ENCODE data around the gene NDUFC1.

DNA sequence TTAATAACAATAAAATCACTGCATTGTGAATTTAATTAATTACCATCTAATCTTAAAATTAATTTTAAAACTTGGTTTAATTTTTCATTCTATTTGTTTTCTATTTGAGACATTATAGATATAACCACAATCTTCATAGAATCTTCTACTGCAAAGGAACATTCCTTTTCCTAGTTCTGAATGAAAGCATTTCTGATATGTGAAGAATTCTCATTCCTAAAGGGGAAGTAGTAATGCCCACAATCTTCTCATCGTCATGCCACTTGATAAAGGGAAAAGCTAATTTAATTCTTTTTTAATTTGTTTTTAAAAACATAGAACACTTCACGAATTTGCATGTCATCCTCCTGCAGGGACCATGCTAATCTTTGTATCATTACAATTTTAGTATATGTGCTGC, 45.9 kb downstream of the NDUFC1 start:
- TF ChIP-seq, protein P1, sequence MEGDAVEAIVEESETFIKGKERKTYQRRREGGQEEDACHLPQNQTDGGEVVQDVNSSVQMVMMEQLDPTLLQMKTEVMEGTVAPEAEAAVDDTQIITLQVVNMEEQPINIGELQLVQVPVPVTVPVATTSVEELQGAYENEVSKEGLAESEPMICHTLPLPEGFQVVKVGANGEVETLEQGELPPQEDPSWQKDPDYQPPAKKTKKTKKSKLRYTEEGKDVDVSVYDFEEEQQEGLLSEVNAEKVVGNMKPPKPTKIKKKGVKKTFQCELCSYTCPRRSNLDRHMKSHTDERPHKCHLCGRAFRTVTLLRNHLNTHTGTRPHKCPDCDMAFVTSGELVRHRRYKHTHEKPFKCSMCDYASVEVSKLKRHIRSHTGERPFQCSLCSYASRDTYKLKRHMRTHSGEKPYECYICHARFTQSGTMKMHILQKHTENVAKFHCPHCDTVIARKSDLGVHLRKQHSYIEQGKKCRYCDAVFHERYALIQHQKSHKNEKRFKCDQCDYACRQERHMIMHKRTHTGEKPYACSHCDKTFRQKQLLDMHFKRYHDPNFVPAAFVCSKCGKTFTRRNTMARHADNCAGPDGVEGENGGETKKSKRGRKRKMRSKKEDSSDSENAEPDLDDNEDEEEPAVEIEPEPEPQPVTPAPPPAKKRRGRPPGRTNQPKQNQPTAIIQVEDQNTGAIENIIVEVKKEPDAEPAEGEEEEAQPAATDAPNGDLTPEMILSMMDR (IDR thresholded peaks at IDR 0.05 in 2 of 3, conservative IDR thresholded peaks at IDR 0.05 in 1 of 3; ENCODE audit: insufficient read depth in 2 of 3, low read depth in 1 of 3, low read length in 3 of 3): no peak
- TF ChIP-seq NCOA6 (IDR thresholded peaks at IDR 0.05) (no peak), GATA2 (CRISPR knock-in tag; IDR thresholded peaks at IDR 0.05) (no peak), KLF13 (tag; IDR thresholded peaks at IDR 0.05; ENCODE audit: borderline replicate concordance, low read depth) (no peak), ZFP36 (IDR thresholded peaks at IDR 0.05; ENCODE audit: low read depth, low read length, partially characterized antibody) (no peak), TEAD4 (IDR thresholded peaks at IDR 0.05; ENCODE audit: low read length) (no peak), TEAD4 (CRISPR knock-in tag; IDR thresholded peaks at IDR 0.05; ENCODE audit: borderline replicate concordance) (no peak), RBFOX2 (IDR thresholded peaks at IDR 0.05; ENCODE audit: low read depth, low read length) (no peak), MXI1 (IDR thresholded peaks at IDR 0.05; ENCODE audit: low read depth, low read length) (no peak), BRCA1 (IDR thresholded peaks at IDR 0.05) (no peak), BRCA1 (CRISPR knock-in tag; IDR thresholded peaks at IDR 0.05) (no peak), JUND (IDR thresholded peaks at IDR 0.05; ENCODE audit: borderline replicate concordance, low read depth, low read length) (no peak), JUND (tag; IDR thresholded peaks at IDR 0.05; ENCODE audit: borderline replicate concordance, low read depth, low read length) (no peak)
- TF ChIP-seq, protein P2, sequence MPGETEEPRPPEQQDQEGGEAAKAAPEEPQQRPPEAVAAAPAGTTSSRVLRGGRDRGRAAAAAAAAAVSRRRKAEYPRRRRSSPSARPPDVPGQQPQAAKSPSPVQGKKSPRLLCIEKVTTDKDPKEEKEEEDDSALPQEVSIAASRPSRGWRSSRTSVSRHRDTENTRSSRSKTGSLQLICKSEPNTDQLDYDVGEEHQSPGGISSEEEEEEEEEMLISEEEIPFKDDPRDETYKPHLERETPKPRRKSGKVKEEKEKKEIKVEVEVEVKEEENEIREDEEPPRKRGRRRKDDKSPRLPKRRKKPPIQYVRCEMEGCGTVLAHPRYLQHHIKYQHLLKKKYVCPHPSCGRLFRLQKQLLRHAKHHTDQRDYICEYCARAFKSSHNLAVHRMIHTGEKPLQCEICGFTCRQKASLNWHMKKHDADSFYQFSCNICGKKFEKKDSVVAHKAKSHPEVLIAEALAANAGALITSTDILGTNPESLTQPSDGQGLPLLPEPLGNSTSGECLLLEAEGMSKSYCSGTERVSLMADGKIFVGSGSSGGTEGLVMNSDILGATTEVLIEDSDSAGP (CRISPR knock-in tag; IDR thresholded peaks at IDR 0.05): no peak
- TF ChIP-seq, protein P3, sequence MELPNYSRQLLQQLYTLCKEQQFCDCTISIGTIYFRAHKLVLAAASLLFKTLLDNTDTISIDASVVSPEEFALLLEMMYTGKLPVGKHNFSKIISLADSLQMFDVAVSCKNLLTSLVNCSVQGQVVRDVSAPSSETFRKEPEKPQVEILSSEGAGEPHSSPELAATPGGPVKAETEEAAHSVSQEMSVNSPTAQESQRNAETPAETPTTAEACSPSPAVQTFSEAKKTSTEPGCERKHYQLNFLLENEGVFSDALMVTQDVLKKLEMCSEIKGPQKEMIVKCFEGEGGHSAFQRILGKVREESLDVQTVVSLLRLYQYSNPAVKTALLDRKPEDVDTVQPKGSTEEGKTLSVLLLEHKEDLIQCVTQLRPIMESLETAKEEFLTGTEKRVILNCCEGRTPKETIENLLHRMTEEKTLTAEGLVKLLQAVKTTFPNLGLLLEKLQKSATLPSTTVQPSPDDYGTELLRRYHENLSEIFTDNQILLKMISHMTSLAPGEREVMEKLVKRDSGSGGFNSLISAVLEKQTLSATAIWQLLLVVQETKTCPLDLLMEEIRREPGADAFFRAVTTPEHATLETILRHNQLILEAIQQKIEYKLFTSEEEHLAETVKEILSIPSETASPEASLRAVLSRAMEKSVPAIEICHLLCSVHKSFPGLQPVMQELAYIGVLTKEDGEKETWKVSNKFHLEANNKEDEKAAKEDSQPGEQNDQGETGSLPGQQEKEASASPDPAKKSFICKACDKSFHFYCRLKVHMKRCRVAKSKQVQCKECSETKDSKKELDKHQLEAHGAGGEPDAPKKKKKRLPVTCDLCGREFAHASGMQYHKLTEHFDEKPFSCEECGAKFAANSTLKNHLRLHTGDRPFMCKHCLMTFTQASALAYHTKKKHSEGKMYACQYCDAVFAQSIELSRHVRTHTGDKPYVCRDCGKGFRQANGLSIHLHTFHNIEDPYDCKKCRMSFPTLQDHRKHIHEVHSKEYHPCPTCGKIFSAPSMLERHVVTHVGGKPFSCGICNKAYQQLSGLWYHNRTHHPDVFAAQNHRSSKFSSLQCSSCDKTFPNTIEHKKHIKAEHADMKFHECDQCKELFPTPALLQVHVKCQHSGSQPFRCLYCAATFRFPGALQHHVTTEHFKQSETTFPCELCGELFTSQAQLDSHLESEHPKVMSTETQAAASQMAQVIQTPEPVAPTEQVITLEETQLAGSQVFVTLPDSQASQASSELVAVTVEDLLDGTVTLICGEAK (IDR thresholded peaks at IDR 0.05): no peak
- TF ChIP-seq, protein P3 (CRISPR knock-in tag; IDR thresholded peaks at IDR 0.05): no peak
- TF ChIP-seq, protein P4, sequence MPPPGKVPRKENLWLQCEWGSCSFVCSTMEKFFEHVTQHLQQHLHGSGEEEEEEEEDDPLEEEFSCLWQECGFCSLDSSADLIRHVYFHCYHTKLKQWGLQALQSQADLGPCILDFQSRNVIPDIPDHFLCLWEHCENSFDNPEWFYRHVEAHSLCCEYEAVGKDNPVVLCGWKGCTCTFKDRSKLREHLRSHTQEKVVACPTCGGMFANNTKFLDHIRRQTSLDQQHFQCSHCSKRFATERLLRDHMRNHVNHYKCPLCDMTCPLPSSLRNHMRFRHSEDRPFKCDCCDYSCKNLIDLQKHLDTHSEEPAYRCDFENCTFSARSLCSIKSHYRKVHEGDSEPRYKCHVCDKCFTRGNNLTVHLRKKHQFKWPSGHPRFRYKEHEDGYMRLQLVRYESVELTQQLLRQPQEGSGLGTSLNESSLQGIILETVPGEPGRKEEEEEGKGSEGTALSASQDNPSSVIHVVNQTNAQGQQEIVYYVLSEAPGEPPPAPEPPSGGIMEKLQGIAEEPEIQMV (tag; conservative IDR thresholded peaks at IDR 0.05; ENCODE audit: low read depth): no peak
- TF ChIP-seq, protein P5, sequence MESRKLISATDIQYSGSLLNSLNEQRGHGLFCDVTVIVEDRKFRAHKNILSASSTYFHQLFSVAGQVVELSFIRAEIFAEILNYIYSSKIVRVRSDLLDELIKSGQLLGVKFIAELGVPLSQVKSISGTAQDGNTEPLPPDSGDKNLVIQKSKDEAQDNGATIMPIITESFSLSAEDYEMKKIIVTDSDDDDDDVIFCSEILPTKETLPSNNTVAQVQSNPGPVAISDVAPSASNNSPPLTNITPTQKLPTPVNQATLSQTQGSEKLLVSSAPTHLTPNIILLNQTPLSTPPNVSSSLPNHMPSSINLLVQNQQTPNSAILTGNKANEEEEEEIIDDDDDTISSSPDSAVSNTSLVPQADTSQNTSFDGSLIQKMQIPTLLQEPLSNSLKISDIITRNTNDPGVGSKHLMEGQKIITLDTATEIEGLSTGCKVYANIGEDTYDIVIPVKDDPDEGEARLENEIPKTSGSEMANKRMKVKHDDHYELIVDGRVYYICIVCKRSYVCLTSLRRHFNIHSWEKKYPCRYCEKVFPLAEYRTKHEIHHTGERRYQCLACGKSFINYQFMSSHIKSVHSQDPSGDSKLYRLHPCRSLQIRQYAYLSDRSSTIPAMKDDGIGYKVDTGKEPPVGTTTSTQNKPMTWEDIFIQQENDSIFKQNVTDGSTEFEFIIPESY (CRISPR knock-in tag; IDR thresholded peaks at IDR 0.05): no peak

Measured in K562 (cell line).